GM06990 (cell line): ENCODE measurements around the gene NPIPA1.
"Not testable (repeated sequence)": the region's sequence is repeated elsewhere in the genome, so short reads cannot be mapped to it uniquely, and the experiment has no call there.

Experiments used
- DNase-seq: peaks from one replicate; pipeline ENCODE4 v3.0.0-alpha.2; 2011; ENCODE audit not compliant: insufficient read length; ENCODE audit errors: extremely low read depth
- H3K27me3 ChIP-seq: replicated peaks from 2 replicates; pipeline ENCODE4 v1.6.0; 2011; ENCODE audit warnings: low read length; ENCODE audit not compliant: control insufficient read depth, insufficient read depth
- H3K36me3 ChIP-seq: 2 replicates; pipeline ENCODE4 v1.5.1; 2011; ENCODE audit warnings: low read length; ENCODE audit not compliant: control insufficient read depth, insufficient read depth
- H3K4me3 ChIP-seq: replicated peaks from 2 replicates; pipeline ENCODE4 v1.5.1; 2011; ENCODE audit warnings: low read depth, mild to moderate bottlenecking, control low read depth, low read length

Gene NPIPA1

DNA sequence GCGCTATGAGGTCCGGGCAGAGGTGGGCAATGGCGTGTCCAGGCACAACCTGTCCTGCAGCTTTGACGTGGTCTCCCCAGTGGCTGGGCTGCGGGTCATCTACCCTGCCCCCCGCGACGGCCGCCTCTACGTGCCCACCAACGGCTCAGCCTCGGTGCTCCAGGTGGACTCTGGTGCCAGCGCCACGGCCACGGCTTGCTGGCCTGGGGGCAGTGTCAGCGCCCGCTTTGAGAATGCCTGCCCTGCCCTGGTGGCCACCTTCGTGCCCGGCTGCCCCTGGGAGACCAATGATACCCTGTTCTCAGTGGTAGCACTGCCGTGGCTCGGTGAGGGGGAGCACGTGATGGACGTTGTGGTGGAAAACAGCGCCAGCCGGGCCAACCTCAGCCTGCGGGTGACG is 15.0 kb upstream of the NPIPA1 start:
- not testable (repeated sequence) for H3K4me3 ChIP-seq, H3K27me3 ChIP-seq, H3K36me3 ChIP-seq, DNase-seq

DNA sequence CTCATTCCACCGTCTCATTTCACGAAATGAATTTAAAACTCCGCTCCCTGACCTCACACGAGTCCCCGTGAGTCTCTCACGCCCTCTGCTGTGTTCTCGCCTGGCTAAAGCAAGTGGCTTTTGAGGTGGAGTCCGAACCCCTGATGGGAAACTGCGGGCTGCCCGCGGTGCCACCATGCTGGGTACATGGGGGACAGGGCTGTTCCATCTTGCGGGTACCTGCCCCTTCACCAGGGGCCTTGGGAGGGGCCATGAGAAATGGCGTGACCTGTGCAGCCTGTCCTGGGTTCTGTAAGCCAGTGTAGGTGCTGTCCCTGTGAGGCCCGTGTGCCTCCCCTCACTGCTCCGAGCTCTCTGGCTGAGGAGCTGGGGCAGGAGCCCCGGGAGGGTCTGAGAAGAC is 14.3 kb upstream of the NPIPA1 start:
- H3K27me3 ChIP-seq, H3K4me3 ChIP-seq, H3K36me3 ChIP-seq, DNase-seq: not testable (repeated sequence)

DNA sequence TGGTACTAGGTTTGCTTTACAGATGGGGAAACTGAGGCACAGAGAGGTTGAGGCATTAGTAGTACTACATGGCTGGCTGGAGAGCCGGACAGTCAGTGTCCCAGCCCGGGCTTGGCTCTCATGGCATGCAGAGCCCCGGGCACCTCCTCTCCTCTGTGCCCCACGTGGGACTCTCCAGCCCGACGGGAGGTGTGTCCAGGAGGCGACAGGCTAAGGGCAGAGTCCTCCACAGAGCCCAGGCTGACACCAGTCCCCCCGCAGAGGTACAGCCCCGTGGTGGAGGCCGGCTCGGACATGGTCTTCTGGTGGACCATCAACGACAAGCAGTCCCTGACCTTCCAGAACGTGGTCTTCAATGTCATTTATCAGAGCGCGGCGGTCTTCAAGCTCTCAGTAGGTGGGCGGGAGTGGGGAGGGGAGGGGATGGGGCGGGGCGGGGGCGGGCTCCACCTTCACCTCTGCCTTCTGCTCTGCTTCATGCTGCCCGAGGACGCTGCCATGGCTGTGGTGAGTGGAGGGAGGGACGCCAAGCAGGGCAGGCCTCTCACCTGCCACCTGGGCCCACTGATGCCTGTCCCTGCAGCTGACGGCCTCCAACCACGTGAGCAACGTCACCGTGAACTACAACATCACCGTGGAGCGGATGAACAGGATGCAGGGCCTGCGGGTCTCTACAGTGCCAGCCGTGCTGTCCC is 13.7 kb upstream of the NPIPA1 start:
- H3K4me3 ChIP-seq, DNase-seq, H3K36me3 ChIP-seq, H3K27me3 ChIP-seq: not testable (repeated sequence)

DNA sequence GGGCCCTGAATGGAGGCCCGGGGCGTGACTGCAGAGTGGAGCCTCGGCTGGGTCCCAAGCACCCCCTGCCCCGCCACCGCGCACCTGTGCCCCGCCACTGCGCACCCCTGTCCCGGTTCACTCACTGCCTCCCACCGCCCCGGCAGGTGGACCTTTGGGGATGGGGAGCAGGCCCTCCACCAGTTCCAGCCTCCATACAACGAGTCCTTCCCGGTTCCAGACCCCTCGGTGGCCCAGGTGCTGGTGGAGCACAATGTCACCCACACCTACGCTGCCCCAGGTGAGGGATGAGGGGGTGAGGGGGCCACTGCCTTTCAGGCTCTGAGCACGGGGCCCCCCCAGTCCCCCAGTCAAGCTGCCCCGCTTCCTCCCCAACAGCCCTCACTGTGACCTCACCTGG is 12.9 kb upstream of the NPIPA1 start:
- not testable (repeated sequence) for H3K36me3 ChIP-seq, H3K4me3 ChIP-seq, DNase-seq, H3K27me3 ChIP-seq

DNA sequence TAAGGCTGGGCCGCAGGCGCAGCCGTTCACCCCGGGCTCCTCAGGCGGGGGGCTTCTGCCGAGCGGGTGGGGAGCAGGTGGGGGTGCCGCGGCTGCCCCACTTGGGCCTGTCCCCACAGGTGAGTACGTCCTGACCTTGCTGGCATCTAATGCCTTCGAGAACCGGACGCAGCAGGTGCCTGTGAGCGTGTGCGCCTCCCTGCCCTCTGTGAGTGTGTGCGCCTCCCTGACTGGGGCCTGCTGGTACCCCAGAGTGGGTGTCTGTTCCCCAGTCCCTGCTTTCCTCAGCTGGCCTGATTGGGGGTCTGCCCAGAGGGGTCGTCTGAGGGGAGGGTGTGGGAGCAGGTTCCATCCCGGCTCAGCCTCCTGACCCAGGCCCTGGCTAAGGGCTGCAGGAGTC is 12.3 kb upstream of the NPIPA1 start:
- H3K4me3 ChIP-seq, H3K27me3 ChIP-seq, DNase-seq, H3K36me3 ChIP-seq: not testable (repeated sequence)

DNA sequence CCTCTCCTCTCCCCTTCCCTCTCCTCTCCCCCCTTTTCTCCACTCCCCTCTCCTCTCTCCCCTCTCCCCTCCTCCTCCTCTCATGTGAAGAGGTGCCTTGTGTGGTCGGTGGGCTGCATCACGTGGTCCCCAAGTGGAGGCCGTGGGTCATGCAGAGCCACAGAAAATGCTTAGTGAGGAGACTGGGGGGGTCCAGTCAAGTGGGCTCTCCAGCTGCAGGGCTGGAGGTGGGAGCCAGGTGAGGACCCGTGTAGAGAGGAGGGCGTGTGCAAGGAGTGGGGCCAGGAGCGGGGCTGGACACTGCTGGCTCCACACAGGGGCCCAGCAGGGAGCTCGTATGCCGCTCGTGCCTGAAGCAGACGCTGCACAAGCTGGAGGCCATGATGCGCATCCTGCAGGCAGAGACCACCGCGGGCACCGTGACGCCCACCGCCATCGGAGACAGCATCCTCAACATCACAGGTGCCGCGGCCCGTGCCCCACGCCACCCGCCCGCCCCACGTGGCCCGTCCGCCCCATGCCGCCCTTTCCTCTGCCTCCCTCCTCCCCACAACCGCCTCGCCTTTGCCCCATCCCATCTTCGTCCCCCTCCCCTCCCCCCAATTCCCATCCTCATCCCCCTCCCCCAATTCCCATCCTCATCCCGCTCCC is 9.1 kb upstream of the NPIPA1 start:
- H3K4me3 ChIP-seq, H3K36me3 ChIP-seq, DNase-seq, H3K27me3 ChIP-seq: not testable (repeated sequence)

DNA sequence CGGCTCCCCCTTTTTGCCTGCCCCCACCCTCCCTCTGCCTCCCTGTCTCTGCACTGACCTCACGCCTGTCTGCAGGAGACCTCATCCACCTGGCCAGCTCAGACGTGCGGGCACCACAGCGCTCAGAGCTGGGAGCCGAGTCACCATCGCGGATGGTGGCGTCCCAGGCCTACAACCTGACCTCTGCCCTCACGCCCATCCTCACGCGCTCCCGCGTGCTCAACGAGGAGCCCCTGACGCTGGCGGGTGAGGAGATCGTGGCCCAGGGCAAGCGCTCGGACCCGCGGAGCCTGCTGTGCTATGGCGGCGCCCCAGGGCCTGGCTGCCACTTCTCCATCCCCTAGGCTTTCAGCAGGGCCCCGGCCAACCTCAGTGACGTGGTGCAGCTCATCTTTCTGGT is 8.1 kb upstream of the NPIPA1 start:
- not testable (repeated sequence) for H3K36me3 ChIP-seq, H3K27me3 ChIP-seq, DNase-seq, H3K4me3 ChIP-seq

DNA sequence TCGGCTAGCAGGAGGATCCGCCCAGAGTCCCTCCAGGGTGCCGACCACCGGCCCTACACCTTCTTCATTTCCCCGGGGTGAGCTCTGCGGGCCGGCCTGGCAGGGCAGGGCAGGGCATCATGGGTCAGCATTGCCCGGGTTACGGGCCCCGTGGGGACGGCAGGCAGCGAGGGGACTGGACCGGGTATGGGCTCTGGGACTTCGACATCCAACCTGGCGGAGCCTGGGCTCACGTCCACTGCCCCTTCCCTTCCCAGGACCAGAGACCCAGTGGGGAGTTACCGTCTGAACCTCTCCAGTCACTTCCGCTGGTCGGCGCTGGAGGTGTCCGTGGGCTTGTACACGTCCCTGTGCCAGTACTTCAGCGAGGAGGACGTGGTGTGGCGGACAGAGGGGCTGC is 7.0 kb upstream of the NPIPA1 start:
- H3K27me3 ChIP-seq, H3K4me3 ChIP-seq, DNase-seq, H3K36me3 ChIP-seq: not testable (repeated sequence)

DNA sequence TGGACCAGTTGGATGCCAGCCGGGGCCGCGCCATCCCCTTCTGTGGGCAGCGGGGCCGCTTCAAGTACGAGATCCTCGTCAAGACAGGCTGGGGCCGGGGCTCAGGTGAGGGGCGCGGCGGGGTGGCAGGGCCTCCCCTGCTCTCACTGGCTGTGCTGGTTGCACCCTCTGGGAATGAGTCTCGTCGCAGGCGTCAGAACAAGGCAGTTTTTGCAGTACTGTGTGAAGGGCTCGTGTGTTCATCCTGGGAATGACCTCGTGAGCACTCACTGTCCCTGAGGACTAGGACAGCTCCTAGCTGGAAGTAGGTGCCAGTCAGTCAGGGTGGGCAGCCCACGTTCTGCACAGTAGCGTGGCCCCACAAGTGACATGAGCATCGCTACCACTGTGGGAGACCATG is 6.3 kb upstream of the NPIPA1 start:
- not testable (repeated sequence) for H3K27me3 ChIP-seq, H3K4me3 ChIP-seq, DNase-seq, H3K36me3 ChIP-seq

DNA sequence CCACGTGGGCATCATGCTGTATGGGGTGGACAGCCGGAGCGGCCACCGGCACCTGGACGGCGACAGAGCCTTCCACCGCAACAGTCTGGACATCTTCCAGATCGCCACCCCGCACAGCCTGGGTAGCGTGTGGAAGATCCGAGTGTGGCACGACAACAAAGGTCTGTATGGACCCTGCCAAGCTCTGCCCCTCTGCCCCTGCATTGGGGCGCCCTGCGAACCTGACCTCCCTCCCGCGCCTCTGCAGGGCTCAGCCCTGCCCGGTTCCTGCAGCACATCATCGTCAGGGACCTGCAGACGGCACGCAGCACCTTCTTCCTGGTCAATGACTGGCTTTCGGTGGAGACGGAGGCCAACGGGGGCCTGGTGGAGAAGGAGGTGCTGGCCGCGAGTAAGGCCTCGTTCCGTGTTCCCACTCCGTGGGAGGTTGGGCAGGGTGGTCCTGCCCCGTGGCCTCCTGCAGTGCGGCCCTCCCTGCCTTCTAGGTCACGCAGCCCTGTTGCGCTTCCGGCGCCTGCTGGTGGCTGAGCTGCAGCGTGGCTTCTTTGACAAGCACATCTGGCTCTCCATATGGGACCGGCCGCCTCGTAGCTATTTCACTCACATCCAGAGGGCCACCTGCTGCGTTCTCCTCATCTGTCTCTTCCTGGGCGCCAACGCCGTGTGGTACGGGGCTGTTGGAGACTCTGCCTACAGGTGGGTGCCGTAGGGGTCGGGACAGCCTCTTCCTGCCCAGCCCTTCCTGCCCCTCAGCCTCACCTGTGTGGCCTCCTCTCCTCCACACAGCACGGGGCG is 4.5 kb upstream of the NPIPA1 start:
- H3K36me3 ChIP-seq, DNase-seq, H3K4me3 ChIP-seq, H3K27me3 ChIP-seq: not testable (repeated sequence)

DNA sequence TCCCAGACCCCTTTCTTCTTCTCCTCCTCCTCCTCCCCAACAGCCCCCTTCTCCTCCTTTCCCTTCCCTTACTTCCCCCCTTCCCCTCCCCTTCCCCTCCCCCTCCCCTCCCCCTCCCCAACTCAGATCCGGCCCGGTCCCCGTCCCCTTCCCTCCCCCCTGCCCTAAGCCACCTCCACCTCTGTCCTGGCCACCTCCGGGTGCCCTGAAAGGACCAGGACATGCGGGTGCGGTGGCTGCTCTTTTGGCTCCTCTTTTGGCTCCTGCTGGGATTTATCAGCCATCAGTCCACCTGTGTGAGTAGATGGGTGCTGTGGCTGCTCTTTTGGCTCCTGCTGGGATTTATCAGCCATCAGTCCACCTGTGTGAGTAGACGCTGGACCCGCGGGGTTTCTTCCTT is 751 bp downstream of the NPIPA1 start:
- H3K27me3 ChIP-seq, H3K4me3 ChIP-seq, DNase-seq, H3K36me3 ChIP-seq: not testable (repeated sequence)

DNA sequence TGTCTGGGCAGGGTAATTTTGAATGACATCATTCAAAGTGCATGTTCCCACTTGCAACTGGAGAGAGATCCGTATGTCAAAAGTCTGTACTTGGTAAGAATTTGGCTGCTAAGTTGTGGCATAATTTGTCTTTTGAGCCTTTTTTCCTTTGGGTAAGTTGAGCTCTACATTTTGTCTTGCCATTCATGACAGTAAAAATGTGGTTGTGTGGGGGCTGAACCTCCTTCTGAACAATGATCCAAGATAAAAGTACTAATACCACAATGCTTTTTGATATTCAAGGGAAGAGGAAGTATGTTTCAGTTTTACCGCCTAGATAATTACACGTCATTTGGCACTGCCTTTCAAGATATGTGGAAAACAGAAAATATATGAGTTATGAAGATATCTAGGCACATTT is 5.4 kb downstream of the NPIPA1 start:
- not testable (repeated sequence) for H3K27me3 ChIP-seq, DNase-seq, H3K4me3 ChIP-seq, H3K36me3 ChIP-seq
